ENCODE results near the gene HIBADH. TPM values are rescaled to one million over a fixed set of nuclear protein-coding genes. Genes with fewer than 3 reads are reported as not detected.

HIBADH gene
- polyA plus RNA-seq, 1 donor (not counting 4 experiments of a cell fraction or from before 2014, with no cell fraction given), result 42.6 TPM

GRCh38 chr7:27515933-27516332 lies 146.8 kb downstream of the HIBADH start:
- Histone ChIP-seq H3K9ac (ENCODE audit: control insufficient read depth, extremely low read depth, insufficient read depth, low read length) (no peak overlapping the region), H3K36me3 (ENCODE audit: control insufficient read depth in 2 of 2, extremely low read depth in 1 of 2, insufficient read depth in 2 of 2, low read length in 2 of 2) (no peaks in the 10 kb centered on the region), H3K79me2 (ENCODE audit: control insufficient read depth, insufficient read depth, low read length) (no peaks in the 10 kb centered on the region), H3K4me3 (ENCODE audit: control insufficient read depth in 2 of 3, extremely low read depth in 1 of 3, insufficient read depth in 2 of 3, low read depth in 1 of 3, low read length in 3 of 3) (no peak overlapping the region), H3K9me3 (ENCODE audit: control insufficient read depth, low read depth, low read length) (no peaks in the 10 kb centered on the region), H2AFZ (ENCODE audit: control insufficient read depth, low read length) (no peak overlapping the region), H3K27ac (ENCODE audit: control insufficient read depth, insufficient read depth, low read length) (no peak overlapping the region), H3K27me3 (ENCODE audit: control insufficient read depth, extremely low read depth, insufficient read depth, low read length) (no peaks in the 10 kb centered on the region), H3K9me1 (ENCODE audit: control insufficient read depth, extremely low read depth, insufficient read depth, low read length) (no peaks in the 10 kb centered on the region), H3K4me2 (ENCODE audit: control insufficient read depth, extremely low read depth, insufficient read depth, low read depth, low read length) (no peak overlapping the region), H3K4me1 (ENCODE audit: control insufficient read depth, extremely low read depth, insufficient read depth, low read length) (peaks cover 2% of the 10 kb centered on the region), H4K20me1 (ENCODE audit: control insufficient read depth, extremely low read depth, insufficient read depth, low read length) (no peaks in the 10 kb centered on the region)
- TF ChIP-seq EZH2 (IDR thresholded peaks at IDR 0.05; ENCODE audit: low read length), result no peak
- no peak for TF ChIP-seq CTCF (optimal IDR thresholded peaks at IDR 0.05 in 1 of 3, IDR thresholded peaks at IDR 0.05 in 1 of 3, conservative IDR thresholded peaks at IDR 0.05 in 1 of 3; ENCODE audit: extremely low read depth in 1 of 3, insufficient read depth in 2 of 3, low read length in 3 of 3)
- dilution Hi-C loops (cut with MboI; ENCODE audit: extremely low pct_ligation_motif_present, low sequenced_read_pairs), result no loop called here
- no peak for FAIRE-seq
- DNase-seq (ENCODE audit: low read depth, low spot score), result no peak

- Histone ChIP-seq H3K9me3 (ENCODE audit: control insufficient read depth, low read depth, low read length) (no peaks in the 10 kb centered on the region), H3K9ac (ENCODE audit: control insufficient read depth, extremely low read depth, insufficient read depth, low read length) (no peak overlapping the region), H2AFZ (ENCODE audit: control insufficient read depth, low read length) (no peak overlapping the region), H3K4me3 (ENCODE audit: control insufficient read depth in 2 of 3, extremely low read depth in 1 of 3, insufficient read depth in 2 of 3, low read depth in 1 of 3, low read length in 3 of 3) (no peak overlapping the region), H3K36me3 (ENCODE audit: control insufficient read depth in 2 of 2, extremely low read depth in 1 of 2, insufficient read depth in 2 of 2, low read length in 2 of 2) (no peaks in the 10 kb centered on the region), H3K4me2 (ENCODE audit: control insufficient read depth, extremely low read depth, insufficient read depth, low read depth, low read length) (no peak overlapping the region), H3K9me1 (ENCODE audit: control insufficient read depth, extremely low read depth, insufficient read depth, low read length) (no peaks in the 10 kb centered on the region), H3K27me3 (ENCODE audit: control insufficient read depth, extremely low read depth, insufficient read depth, low read length) (no peaks in the 10 kb centered on the region), H4K20me1 (ENCODE audit: control insufficient read depth, extremely low read depth, insufficient read depth, low read length) (no peaks in the 10 kb centered on the region), H3K79me2 (ENCODE audit: control insufficient read depth, insufficient read depth, low read length) (no peaks in the 10 kb centered on the region), H3K4me1 (ENCODE audit: control insufficient read depth, extremely low read depth, insufficient read depth, low read length) (peaks cover 2% of the 10 kb centered on the region), H3K27ac (ENCODE audit: control insufficient read depth, insufficient read depth, low read length) (no peak overlapping the region)
- DNase-seq (ENCODE audit: low read depth, low spot score), result no peak
- no peak for TF ChIP-seq CTCF (optimal IDR thresholded peaks at IDR 0.05 in 1 of 3, IDR thresholded peaks at IDR 0.05 in 1 of 3, conservative IDR thresholded peaks at IDR 0.05 in 1 of 3; ENCODE audit: extremely low read depth in 1 of 3, insufficient read depth in 2 of 3, low read length in 3 of 3)
- TF ChIP-seq EZH2 (IDR thresholded peaks at IDR 0.05; ENCODE audit: low read length), result no peak
- FAIRE-seq, result no peak
- dilution Hi-C loops (cut with MboI; ENCODE audit: extremely low pct_ligation_motif_present, low sequenced_read_pairs), result no loop called here
Observed at GRCh38 chr7:27514861-27515260, 147.8 kb downstream of the HIBADH start.
